ENCODE data around the gene IER3. TPM values are rescaled to one million over a fixed set of nuclear protein-coding genes. Genes with fewer than 3 reads are reported as not detected.
A peak's percentile ranks its signal among the peaks of the same experiment; 100 is the strongest.

The IER3 gene
- total and polyA plus RNA-seq, 2 of the 13 experiments (the other 11 are each of a cell fraction or from before 2014, with no cell fraction given), result 51.1 to 131 TPM

DNA sequence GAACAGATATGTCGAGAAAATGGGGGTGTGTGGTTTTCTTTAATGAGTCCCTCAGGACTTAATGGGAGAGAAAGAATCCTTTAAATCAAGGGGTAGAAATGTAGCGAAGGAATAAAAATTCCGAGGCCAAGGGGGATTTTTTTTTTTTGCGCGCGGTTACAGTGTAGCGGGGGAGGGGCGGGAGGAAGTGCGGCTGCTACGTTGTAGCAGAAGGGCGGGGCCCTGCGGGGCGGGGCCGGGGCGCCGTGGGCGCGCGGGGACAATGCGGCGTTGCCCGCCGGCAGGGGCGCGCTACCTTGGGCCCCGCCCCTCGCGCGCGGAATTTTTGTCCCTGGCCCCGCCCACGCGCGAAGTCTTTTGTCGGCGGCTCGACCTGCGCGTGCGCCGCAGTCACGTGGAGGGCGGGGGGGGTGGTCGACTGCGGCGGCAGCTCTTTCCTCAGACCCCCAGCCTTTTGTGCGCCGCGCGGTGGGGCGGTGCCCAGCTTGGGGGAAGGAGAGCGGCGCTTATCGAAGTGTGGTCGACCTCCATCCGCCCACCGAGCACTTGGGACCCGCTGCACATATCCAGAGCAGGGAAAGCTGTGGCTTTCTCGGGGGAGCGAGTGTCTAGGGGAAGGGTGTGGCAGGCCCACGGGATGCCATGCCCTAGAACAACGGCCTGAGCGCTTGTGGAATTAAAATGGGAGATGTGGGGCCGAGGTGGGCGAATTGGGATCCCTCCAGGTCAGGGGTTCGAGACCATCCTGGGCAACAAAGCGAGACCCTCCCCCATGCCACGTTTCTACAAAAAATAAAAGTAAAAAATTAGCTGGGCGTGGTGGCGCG, 22.9 kb downstream of the IER3 start (continued):
- TF ChIP-seq SYNCRIP (IDR thresholded peaks at IDR 0.05; ENCODE audit: insufficient read depth, low read depth, low read length) (no peak), NFE2 (CRISPR knock-in tag; IDR thresholded peaks at IDR 0.05) (no peak), SALL1 (CRISPR knock-in tag; IDR thresholded peaks at IDR 0.05) (peak; percentile 86), KDM2A (CRISPR knock-in tag; IDR thresholded peaks at IDR 0.05; ENCODE audit: borderline replicate concordance, low read depth) (peak; percentile 88), REXO4 (CRISPR knock-in tag; IDR thresholded peaks at IDR 0.05; ENCODE audit: borderline replicate concordance) (no peak), ZNF703 (CRISPR knock-in tag; IDR thresholded peaks at IDR 0.05; ENCODE audit: borderline replicate concordance) (no peak), ZFP36 (IDR thresholded peaks at IDR 0.05; ENCODE audit: borderline replicate concordance, low read depth, low read length, partially characterized antibody) (no peak), ZNF160 (CRISPR knock-in tag; IDR thresholded peaks at IDR 0.05) (peak; percentile 70), WIZ (CRISPR knock-in tag; IDR thresholded peaks at IDR 0.05) (peak; percentile 30; the same call in 1 of the 2 replicates), RAD51 (IDR thresholded peaks at IDR 0.05; ENCODE audit: borderline replicate concordance) (peak; percentile 63), SPEN (CRISPR knock-in tag; IDR thresholded peaks at IDR 0.05; ENCODE audit: low read depth) (peak; percentile 82), ETV6 (CRISPR knock-in tag; conservative IDR thresholded peaks at IDR 0.05) (no peak), CENPX (CRISPR knock-in tag; IDR thresholded peaks at IDR 0.05) (no peak), ATF7 (IDR thresholded peaks at IDR 0.05) (no peak), ATF7 (CRISPR knock-in tag; IDR thresholded peaks at IDR 0.05) (no peak)
- TF ChIP-seq, protein P1, sequence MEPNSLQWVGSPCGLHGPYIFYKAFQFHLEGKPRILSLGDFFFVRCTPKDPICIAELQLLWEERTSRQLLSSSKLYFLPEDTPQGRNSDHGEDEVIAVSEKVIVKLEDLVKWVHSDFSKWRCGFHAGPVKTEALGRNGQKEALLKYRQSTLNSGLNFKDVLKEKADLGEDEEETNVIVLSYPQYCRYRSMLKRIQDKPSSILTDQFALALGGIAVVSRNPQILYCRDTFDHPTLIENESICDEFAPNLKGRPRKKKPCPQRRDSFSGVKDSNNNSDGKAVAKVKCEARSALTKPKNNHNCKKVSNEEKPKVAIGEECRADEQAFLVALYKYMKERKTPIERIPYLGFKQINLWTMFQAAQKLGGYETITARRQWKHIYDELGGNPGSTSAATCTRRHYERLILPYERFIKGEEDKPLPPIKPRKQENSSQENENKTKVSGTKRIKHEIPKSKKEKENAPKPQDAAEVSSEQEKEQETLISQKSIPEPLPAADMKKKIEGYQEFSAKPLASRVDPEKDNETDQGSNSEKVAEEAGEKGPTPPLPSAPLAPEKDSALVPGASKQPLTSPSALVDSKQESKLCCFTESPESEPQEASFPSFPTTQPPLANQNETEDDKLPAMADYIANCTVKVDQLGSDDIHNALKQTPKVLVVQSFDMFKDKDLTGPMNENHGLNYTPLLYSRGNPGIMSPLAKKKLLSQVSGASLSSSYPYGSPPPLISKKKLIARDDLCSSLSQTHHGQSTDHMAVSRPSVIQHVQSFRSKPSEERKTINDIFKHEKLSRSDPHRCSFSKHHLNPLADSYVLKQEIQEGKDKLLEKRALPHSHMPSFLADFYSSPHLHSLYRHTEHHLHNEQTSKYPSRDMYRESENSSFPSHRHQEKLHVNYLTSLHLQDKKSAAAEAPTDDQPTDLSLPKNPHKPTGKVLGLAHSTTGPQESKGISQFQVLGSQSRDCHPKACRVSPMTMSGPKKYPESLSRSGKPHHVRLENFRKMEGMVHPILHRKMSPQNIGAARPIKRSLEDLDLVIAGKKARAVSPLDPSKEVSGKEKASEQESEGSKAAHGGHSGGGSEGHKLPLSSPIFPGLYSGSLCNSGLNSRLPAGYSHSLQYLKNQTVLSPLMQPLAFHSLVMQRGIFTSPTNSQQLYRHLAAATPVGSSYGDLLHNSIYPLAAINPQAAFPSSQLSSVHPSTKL (CRISPR knock-in tag; IDR thresholded peaks at IDR 0.05), result peak; percentile 69; the same call in 1 of the 2 replicates
- TF ChIP-seq, protein P2, sequence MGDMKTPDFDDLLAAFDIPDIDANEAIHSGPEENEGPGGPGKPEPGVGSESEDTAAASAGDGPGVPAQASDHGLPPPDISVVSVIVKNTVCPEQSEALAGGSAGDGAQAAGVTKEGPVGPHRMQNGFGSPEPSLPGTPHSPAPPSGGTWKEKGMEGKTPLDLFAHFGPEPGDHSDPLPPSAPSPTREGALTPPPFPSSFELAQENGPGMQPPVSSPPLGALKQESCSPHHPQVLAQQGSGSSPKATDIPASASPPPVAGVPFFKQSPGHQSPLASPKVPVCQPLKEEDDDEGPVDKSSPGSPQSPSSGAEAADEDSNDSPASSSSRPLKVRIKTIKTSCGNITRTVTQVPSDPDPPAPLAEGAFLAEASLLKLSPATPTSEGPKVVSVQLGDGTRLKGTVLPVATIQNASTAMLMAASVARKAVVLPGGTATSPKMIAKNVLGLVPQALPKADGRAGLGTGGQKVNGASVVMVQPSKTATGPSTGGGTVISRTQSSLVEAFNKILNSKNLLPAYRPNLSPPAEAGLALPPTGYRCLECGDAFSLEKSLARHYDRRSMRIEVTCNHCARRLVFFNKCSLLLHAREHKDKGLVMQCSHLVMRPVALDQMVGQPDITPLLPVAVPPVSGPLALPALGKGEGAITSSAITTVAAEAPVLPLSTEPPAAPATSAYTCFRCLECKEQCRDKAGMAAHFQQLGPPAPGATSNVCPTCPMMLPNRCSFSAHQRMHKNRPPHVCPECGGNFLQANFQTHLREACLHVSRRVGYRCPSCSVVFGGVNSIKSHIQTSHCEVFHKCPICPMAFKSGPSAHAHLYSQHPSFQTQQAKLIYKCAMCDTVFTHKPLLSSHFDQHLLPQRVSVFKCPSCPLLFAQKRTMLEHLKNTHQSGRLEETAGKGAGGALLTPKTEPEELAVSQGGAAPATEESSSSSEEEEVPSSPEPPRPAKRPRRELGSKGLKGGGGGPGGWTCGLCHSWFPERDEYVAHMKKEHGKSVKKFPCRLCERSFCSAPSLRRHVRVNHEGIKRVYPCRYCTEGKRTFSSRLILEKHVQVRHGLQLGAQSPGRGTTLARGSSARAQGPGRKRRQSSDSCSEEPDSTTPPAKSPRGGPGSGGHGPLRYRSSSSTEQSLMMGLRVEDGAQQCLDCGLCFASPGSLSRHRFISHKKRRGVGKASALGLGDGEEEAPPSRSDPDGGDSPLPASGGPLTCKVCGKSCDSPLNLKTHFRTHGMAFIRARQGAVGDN (CRISPR knock-in tag; IDR thresholded peaks at IDR 0.05), result peak; percentile 86
- TF ChIP-seq, protein P3, sequence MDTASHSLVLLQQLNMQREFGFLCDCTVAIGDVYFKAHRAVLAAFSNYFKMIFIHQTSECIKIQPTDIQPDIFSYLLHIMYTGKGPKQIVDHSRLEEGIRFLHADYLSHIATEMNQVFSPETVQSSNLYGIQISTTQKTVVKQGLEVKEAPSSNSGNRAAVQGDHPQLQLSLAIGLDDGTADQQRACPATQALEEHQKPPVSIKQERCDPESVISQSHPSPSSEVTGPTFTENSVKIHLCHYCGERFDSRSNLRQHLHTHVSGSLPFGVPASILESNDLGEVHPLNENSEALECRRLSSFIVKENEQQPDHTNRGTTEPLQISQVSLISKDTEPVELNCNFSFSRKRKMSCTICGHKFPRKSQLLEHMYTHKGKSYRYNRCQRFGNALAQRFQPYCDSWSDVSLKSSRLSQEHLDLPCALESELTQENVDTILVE (CRISPR knock-in tag; IDR thresholded peaks at IDR 0.05), result no peak
